GM12892 (cell line): Measurements from ENCODE around the gene CHADL.

ENCODE experiments used
- POLR2A ChIP-seq: IDR thresholded peaks from 2 replicates; pipeline ENCODE4 v1.6.1; 2011; ENCODE audit warnings: low read depth, low read length, control low read depth
- POLR2AphosphoS5 ChIP-seq: IDR thresholded peaks from 2 replicates; pipeline ENCODE4 v1.6.1; 2011; ENCODE audit warnings: low read depth, low read length, control low read depth
- TAF1 ChIP-seq: IDR thresholded peaks from 2 replicates; pipeline ENCODE4 v1.6.1; 2011; ENCODE audit warnings: low read depth, mild to moderate bottlenecking, control low read depth, low read length, borderline replicate concordance

GRCh38 chr22:41271787-41272186 lies 31.1 kb upstream of the CHADL start:
- TF ChIP-seq POLR2AphosphoS5 (no peak), POLR2A (no peak), TAF1 (no peak)
